ENCODE data around the gene TMED10.

The TMED10 gene

GRCh38 chr14:75167325-75167724, 9.1 kb downstream of the TMED10 start:
- no peak for TF ChIP-seq CTCF (IDR thresholded peaks at IDR 0.05; ENCODE audit: low read depth, low read length)
- Histone ChIP-seq H3K27me3 (ENCODE audit: insufficient read depth, low read depth, severe bottlenecking) (no peaks in the 10 kb centered on the region), H3K4me3 (ENCODE audit: low read depth, low read length) (no peak overlapping the region), H3K36me3 (peaks cover 3% of the 10 kb centered on the region; the same call in 1 of the 2 replicates), H3K27ac (no peak overlapping the region), H3K9me3 (ENCODE audit: severe bottlenecking) (no peaks in the 10 kb centered on the region)
- DNase-seq: no peak

GRCh38 chr14:75165586-75166391, 10.6 kb downstream of the TMED10 start:
- H3K27ac ChIP-seq: no peak overlapping the region
- H3K9me3 ChIP-seq (ENCODE audit: severe bottlenecking): no peaks in the 10 kb centered on the region
- no peaks in the 10 kb centered on the region for H3K27me3 ChIP-seq (ENCODE audit: insufficient read depth, low read depth, severe bottlenecking)
- no peak for DNase-seq
- no peak for TF ChIP-seq CTCF (IDR thresholded peaks at IDR 0.05; ENCODE audit: low read depth, low read length)
- H3K36me3 ChIP-seq: peaks cover 3% of the 10 kb centered on the region
- H3K4me3 ChIP-seq (ENCODE audit: low read depth, low read length): no peak overlapping the region

GRCh38 chr14:75164809-75165208, 11.6 kb downstream of the TMED10 start:
- no peaks in the 10 kb centered on the region for H3K9me3 ChIP-seq (ENCODE audit: severe bottlenecking)
- TF ChIP-seq CTCF (IDR thresholded peaks at IDR 0.05; ENCODE audit: low read depth, low read length): no peak
- no peak overlapping the region for H3K4me3 ChIP-seq (ENCODE audit: low read depth, low read length)
- H3K36me3 ChIP-seq: peaks cover 6% of the 10 kb centered on the region
- no peak for DNase-seq
- H3K27me3 ChIP-seq (ENCODE audit: insufficient read depth, low read depth, severe bottlenecking): no peaks in the 10 kb centered on the region
- no peak overlapping the region for H3K27ac ChIP-seq

GRCh38 chr14:75163677-75164076, 12.7 kb downstream of the TMED10 start:
- H3K4me3 ChIP-seq (ENCODE audit: low read depth, low read length): no peak overlapping the region
- H3K27me3 ChIP-seq (ENCODE audit: insufficient read depth, low read depth, severe bottlenecking): no peaks in the 10 kb centered on the region
- no peaks in the 10 kb centered on the region for H3K9me3 ChIP-seq (ENCODE audit: severe bottlenecking)
- peaks cover 8% of the 10 kb centered on the region for H3K36me3 ChIP-seq
- DNase-seq: no peak
- no peak for TF ChIP-seq CTCF (IDR thresholded peaks at IDR 0.05; ENCODE audit: low read depth, low read length)
- H3K27ac ChIP-seq: no peak overlapping the region

GRCh38 chr14:75162631-75163030, 13.8 kb downstream of the TMED10 start:
- DNase-seq: no peak
- Histone ChIP-seq H3K4me3 (ENCODE audit: low read depth, low read length) (no peak overlapping the region), H3K9me3 (ENCODE audit: severe bottlenecking) (no peaks in the 10 kb centered on the region), H3K27ac (no peak overlapping the region), H3K36me3 (peaks cover 8% of the 10 kb centered on the region), H3K27me3 (ENCODE audit: insufficient read depth, low read depth, severe bottlenecking) (no peaks in the 10 kb centered on the region)
- TF ChIP-seq CTCF (IDR thresholded peaks at IDR 0.05; ENCODE audit: low read depth, low read length): no peak
